Measurements from ENCODE around the gene FIBCD1. TPM values are rescaled to one million over a fixed set of nuclear protein-coding genes. Genes with fewer than 3 reads are reported as not detected.

Gene FIBCD1
- total RNA-seq, 4 donors from 2014 or later: 4.2 TPM; not detected in 3

DNA sequence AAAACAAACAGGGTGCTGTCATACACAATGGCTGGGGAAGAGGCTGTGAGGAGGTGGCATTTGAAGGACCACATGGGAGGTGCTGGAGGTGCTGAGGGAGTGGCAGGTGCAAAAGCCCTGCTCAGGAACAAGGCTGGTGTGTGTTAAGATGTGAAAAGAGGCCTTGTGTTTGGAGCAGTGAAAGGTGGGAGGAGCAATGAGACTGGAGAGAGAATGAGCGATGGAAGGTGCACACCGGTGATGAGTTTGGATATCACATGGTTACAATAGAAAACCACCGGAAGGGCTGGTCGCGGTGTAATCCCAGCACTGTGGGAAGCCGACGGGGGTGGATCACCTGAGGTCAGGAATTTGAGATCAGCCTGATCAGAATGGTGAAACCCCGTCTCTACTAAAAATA is 9.2 kb upstream of the FIBCD1 start:
- no peak for TF ChIP-seq CTCF (IDR thresholded peaks at IDR 0.05; ENCODE audit: low read depth)

- TF ChIP-seq CTCF (IDR thresholded peaks at IDR 0.05; ENCODE audit: low read depth): no peak
Observed at GRCh38 chr9:130947618-130948140, 8.6 kb upstream of the FIBCD1 start.

GRCh38 chr9:130946766-130947617 is 7.9 kb upstream of the FIBCD1 start:
- TF ChIP-seq CTCF (IDR thresholded peaks at IDR 0.05; ENCODE audit: low read depth): no peak

GRCh38 chr9:130945173-130945572 is 6.1 kb upstream of the FIBCD1 start:
- TF ChIP-seq CTCF (IDR thresholded peaks at IDR 0.05; ENCODE audit: low read depth): no peak

DNA sequence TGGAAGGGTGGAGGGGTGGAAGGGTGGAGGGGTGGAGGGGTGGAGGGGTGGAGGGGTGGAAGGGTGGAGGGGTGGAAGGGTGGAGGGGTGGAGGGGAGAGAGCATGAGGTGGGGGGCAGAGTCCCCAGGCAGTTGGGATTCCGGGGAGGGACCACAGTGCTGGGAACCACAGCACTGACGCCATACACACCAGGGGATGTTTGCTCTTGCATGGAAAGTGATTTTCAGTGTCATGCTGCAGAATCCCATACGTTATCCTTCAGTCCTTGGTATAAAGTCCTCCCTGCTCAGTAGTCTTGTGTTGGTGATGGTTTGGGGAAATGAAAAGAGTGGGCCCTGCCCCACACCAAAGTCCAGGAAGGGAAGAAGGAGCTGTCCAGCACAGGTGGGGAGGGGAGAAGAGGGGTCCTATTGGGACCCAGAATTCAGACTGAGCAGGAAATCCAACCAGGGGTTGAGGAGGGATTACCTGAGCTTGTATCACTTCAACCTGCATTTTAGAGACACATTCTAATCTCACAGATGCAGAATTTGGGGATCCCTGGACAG is 5.5 kb upstream of the FIBCD1 start:
- TF ChIP-seq CTCF (IDR thresholded peaks at IDR 0.05; ENCODE audit: low read depth): no peak

GRCh38 chr9:130943777-130944176 is 4.7 kb upstream of the FIBCD1 start:
- TF ChIP-seq CTCF (IDR thresholded peaks at IDR 0.05; ENCODE audit: low read depth): no peak

DNA sequence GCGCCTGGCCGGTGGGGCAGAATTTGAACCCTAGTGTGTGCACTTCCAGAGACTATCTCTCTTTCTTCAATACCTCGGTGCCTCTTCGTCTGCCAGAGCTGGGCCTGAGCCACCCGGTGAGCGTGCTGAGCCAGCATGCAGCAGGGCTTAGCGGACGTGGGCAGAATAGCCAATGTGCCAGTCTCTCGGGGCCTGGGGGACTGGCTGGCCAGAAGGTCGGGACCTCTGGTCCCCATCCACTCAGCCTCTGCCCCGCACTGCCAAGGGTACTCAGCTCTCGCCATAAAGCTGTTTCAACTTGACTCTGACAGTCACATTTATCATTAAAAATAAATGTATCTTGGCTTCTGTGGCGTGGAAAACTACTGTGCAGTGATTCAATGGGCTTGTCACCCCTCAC is 4.2 kb upstream of the FIBCD1 start:
- no peak for TF ChIP-seq CTCF (IDR thresholded peaks at IDR 0.05; ENCODE audit: low read depth)
